HG03520 (cell line): Measurements from ENCODE around the gene NSD2.
"Not testable (repeated sequence)": the region's sequence is repeated elsewhere in the genome, so short reads cannot be mapped to it uniquely, and the experiment has no call there.

Experiments
- ATAC-seq: cut with Tn5 transposase; IDR thresholded peaks from one replicate; pipeline ENCODE4 v1.9.1; 2021; ENCODE audit warnings: mild to moderate bottlenecking, moderate library complexity; ENCODE audit not compliant: unreplicated experiment

Gene NSD2

DNA sequence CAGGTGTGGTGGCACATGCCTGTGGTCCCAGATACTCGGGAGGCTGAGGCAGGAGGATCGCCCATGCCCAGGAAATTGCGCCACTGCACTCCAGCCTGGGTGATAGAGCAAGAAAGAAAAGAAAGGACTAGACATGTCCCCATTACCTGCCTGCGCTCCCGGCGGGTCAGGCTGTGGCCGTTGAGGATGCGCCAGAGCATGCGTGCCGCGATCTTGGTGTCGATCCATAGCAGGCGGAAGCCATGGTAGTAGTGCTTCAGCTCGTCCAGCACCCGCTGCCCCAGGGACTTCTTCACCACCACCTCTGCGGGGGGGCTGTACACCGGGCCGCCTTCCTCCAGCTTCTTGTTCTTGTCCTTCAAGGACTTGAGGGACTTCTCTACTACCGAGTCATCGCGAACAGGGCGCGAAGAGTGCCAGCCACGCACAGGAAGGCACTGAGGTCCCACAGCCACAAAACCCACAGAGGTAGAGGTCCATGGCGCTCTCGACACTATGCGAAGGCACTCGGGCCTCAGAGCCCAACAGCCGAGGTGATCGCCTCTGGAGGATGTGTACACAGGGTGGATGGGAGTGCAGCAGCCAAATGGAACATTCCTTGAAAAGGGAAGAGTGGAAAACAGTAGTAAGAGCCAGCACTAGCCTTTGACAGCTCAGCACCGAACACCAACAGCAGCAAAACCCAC lies 29.8 kb upstream of the NSD2 start:
- no peak for ATAC-seq

DNA sequence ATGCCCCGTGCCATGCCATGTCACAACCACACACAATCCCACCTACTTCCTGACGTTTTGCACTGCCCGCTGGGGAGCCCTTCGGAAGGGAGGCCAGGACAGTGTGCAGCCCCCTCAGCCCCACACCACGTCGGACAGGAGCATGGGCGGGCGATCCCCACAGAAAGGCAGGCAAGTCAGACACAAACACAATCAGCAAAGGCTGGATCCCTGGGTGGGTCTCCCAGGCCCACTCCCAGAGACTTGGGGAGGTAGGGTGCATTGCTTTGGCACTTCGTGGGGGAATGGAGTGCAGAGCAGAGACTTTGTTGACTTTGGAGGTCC lies 29.3 kb upstream of the NSD2 start:
- ATAC-seq: no peak

DNA sequence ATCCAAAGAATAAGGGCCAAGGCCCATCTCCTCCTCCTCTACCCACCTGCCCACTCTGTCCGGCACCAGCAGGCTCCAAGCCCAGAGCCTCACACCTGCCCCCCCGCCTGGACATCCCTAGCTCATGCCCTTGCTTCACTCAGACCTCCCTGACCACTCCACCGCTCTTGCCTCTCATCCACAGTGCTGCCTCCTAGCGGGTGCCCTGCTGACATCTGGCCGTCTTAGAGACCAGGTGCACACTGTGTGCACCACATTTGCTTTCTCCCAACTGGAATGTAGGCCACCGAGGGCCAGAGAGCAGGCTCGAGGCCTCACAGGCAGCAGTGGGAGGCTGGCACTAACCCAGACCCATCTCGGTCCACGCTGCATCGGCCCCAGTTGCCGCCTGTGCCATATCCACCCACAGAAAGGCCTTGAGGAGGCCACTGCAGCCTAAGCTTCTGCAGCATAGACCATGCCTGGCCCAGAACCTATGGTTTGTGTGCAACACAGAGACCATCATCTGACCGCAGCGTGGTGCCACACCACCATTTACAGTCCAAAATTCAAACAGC lies 28.8 kb upstream of the NSD2 start:
- no peak for ATAC-seq

DNA sequence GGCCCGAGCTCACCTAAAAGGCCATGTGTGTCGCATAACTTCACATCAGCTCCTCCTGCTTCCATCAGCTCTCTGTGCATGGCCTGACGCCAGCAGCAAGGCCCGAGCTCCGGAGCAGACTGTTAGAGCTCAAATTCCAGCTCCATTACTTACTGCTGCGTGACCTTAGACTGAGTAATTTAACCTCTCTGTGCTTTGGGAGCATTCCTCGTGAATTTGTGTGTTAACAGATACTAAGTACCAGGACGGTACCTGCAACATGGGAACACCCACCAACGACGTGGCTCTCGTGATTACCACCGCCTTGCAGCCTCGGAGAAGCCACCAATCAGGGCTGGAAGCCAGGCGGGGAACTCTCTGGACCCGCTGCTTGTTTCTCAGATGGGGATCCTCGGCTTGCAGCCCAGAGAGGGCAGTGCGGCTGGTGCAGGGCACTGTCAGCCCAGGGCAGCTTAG lies 28.2 kb upstream of the NSD2 start:
- no peak for ATAC-seq

DNA sequence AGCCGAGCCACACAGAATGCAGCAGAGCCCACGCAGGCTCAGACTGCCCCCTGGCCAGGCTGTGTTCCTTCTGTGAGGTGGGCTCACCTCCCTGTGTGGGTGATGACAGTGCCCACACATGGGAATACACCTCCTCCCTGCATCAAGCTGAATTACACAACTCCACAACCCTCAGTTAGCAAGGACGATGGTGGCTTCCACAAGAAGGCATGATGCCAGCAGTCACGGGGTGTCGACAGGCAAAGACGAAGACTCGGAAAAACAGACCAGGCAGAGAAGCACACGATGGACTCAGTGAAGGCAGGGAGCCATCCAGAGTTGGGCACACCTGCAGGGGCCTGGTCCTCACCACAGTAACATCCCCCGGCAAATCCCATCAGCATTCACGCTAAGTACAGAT lies 27.3 kb upstream of the NSD2 start:
- no peak for ATAC-seq

DNA sequence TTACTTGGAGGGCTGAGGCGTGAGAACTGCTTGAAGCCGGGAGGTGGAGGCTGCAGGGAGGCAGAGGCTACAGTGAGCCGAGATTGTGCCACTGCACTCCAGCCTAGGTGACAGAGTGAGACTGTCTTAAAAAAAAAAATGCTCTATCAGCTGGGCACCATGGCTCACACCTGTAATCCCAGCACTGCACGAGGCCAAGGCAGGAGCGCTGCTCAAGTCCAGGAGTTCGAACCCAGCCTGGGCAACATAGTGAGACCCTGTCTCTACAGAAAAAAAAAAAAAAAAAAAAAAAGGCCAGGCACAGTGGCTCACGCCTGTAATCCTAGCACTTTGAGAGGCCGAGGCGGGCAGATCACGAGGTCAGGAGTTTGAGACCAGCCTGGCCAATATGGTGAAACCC lies 26.6 kb upstream of the NSD2 start:
- not testable (repeated sequence) for ATAC-seq

DNA sequence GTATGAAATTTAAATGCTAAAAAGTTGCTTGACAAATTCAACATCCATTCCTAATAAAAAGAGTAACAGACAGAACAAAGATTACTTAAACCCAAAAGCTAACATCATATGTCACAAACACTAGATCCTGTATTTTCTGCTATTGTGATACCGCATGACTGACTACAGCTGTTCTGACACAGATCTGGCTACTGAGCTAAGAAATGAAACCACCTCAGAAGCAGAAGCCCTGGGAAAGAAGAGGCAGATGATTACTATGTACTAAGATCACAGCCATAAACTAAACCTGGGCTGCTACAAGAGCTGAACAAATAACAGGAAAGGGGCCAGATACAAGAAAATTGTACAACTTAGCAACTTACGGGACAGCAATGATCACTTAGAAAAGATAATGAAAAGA lies 24.6 kb upstream of the NSD2 start:
- ATAC-seq: no peak

DNA sequence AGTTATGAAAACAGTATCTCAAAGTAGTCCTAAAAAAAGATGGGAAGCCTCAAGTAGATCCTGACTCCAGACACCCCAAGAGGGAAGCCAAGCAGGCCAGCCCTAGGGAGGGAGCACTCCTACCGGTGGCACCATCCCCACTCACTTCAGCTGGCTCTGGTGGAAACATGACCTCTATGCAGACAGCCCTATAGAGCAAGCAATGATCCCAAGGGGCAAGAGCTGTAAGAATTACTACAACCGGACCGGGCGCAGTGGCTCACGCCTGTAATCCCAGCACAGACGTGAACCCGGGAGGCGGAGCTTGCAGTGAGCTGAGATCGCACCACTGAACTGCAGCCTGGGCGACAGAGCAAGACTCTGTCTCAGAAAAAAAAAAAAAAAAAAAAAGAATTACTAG lies 20.9 kb upstream of the NSD2 start:
- no peak for ATAC-seq

DNA sequence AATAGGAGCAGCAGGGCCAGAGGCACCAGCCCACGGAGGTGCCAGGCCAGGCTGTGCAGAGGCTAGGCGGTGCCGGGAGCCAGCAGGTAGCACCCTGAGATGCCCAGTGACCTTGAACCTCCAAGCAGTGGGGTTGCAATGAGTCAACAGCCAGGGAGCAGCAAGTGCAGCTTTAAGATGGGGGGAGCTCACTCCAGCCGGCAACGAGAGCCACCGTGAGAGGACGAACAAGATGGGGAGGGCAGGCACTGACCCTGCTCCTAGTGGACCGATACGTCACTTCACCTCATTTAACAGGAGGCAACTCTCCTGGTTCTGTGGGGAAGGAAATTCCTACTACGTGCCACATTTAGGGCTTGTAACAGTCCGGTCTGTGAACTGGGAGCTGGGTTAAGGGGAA lies 20.0 kb upstream of the NSD2 start:
- ATAC-seq: no peak

DNA sequence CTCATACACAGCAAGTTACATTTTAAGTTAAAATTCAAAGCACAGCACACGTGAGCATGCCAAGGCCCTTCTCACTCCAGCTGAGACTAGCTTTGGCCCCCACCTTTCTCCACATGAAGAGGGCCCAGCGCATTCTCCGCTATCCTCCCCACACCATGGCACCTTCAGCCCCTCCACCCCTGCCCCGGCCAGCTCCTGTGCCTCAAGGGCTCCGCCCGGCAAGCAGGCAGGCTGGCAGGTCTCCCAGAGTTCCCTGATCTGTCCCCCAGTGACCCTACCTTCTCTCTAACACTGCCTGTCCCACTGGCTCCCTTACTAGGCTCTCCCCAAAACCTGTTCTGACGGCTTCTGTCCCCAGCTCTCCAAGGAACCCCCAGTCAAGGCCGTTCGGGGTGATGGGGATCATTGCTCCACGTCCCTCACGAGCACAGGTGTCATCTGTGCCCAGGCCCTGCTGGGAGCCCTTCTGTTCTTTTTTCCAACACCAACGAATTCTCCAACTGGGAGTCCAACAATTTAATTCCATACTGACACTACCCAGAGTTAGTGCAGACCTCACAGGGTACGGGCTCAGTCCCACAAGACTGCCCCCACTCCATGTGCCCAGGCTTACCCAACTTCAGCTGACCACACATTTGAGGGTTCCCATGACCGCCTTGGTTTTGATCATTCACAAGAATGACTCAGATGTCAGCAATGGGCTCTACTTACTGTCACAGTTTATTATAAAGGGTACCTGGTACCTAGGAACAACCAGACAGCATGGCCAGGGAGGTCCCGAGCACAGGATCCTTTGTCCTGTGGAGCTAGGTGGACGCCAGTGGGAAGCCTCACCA lies 19.4 kb upstream of the NSD2 start:
- ATAC-seq: no peak

DNA sequence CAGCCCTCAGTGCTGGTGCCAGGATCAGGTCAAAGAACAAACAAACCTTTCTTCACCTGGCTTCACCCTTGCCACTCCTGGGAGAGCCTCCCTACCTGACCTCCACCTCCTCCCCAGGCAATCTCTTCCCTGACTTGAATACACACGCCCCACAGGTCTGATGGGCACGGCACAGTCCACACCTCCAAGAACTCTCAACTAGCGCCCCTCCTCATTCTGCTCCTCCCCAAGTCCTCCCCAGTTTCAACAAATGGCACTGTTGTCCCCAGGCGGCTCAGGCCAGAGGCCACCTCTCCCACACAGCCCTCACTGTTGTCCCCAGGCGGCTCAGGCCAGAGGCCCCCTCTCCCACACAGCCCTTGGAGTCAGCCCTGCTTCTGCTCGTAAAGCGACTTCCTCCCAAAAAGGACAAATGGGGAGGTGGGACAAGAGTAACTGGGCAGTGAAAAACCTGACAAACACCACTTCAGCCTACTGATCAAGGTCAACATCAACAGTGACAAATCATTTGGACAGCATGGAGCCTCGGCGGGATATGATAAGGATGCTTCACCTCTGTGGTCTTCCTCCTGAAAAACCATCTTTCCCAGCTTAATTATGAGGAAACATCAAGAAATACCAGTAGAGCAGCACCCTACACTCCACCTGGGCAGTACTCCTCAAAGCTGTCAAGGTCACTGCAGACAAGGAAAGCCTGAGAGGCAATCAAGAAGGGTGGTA lies 18.1 kb upstream of the NSD2 start:
- ATAC-seq: no peak

DNA sequence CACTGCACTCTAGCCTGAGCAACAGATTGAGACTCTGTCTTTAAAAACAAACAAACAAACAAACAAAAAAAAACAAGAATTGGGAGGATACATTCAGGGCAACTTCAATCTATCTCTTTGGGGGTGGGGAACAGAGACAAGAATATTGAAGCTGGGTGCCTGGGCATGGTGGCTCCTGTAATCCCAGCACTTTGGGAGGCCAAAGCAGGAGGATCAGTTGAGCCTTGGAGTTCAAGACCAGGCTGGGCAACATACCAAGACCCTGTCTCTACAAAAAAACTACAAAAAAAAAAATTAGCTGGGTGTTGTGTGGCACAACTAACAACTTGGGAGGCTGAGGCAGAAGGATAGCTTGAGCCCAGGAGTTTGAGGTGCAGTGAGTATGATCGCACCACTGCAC lies 16.4 kb upstream of the NSD2 start:
- ATAC-seq: no peak

DNA sequence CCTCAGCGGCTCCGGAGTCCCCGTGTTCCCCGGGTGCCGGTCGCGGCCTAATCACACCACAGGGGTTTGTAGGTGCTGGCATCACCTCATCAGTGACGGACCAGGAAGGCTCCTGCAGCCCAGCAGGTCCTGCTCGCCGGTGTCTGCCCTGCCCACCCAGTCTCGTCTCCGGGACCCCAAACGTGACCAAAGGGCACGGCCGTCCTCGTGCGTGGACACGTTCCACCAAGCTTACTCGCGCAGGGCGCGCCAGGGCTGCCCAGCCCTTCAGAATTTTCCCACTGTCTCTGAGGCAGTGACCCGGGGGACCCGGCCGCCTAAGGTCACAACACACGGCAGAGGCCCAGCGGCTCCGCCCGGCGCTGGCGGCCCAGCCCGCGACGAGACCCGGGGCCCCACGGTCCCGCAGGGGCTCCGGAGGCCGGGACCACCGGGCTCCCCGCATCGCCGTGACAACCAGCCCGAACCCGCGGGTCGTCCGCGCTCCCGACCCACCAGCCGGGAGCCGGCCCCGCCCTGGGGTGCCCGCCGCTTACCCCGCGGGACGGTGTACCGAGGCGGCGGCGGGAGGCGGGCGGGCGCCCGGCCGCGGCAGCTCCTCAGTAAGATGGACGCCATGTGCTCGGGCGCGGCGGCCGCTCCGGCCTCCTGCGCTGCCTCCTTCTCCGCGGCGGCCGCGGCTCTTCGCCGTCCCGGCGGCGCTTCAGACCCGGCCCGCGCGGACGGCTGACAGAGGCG lies 15.7 kb upstream of the NSD2 start:
- ATAC-seq: peak; percentile 28

DNA sequence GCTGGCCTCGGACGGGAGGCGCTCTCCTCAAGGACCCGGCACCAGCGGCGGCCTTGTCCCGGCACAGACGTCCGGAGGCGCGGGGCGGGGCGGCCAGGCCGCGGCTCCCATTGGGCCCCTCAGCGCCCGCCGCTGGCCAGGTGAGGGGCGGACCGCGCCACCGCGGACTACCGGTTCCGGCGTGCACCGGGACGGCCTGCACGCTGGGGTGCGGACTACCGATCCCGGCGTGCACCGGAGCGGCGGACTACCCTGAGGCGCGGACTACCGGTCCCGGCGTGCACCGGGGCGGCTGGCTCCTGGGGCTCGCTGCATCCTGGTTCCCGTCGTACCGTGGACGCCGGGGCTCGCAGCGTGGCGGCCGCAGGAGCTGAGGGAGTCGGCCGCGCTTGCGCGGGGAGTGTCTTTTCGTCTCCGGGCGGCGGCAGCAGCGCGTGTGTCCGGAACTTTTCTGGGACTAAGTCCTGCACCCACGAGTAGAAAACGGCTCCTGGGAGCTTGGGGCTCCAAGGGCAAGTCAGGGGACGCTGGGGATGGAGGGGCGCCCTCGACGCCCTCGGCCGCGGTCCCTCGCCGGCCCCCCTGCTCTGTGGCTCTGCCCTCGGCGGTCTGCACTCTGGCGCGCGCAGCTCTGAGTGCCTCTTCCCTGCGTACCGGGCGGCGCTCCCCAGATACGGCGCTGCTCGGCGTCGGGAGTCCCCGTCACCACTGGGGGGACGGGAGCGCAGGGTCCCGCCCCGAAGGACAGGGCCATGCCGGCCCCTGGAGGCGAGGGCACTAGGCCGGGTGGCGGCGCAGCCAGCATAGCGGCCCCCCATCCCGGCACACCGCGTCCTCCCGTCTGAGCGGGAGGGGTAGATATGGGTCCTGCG lies 14.9 kb upstream of the NSD2 start, which contains the start of gene LETM1:
Gene LETM1 (minus strand): TSS at position 86 of the 872 bp plus-strand sequence. CDS start 206 bp downstream, outside the sequence.
- ATAC-seq: peak; percentile 88

DNA sequence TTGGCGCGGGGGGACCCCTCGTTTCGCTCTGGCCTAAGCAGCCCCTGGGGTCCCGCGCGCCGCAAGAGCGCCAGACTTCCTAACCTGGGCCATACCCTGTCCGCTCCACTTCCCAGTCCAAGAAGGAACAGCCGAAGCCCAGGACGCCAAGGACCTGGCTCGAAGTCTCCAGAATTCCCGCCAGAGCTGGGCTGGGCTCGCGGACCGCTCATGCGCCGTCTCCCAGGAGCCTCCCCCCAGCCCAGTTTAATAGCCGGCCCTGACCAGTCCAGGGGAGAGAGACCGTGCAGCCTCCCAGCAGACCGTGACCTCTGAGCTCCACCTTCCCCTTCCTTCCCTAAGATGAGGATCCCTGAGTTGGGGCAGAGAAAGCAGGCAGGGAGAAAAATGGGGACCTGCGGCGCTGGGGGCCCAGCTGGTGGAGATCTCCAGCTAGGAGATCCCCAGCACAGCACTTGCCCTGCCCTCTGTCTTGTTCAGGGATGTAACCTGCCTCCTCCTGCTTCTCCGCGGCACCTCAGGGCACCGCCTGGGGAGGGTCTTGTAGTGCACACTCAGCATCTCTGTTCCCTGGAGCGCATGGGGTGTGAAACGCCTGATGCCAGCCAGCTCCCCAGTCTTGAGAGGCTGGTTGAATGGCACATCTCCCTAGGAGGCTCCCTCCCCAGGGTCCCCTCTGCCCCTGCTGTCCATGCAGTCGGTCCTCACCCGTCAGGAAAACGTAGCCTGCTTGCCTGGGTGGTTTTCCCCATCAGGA lies 14.1 kb upstream of the NSD2 start:
- no peak for ATAC-seq

DNA sequence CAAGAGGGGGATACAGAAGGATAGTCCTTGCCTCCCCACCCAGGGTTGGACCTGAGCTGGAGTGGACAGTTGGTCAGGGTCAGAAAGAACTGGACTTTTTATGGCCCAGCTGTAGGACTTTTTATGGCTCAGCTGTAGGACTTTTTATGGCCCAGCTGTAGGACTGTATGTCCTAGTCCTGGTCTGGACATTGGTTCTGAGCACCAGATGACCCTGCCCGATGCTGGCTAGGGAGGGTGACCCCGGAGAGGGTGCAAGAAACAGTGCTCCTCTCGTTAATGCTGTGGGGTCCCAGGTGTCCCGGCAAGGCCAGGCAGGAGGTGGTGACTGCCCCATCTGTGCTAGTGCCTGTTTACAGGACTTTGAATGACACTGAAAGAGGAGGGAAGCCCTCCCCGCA lies 13.3 kb upstream of the NSD2 start:
- no peak for ATAC-seq

DNA sequence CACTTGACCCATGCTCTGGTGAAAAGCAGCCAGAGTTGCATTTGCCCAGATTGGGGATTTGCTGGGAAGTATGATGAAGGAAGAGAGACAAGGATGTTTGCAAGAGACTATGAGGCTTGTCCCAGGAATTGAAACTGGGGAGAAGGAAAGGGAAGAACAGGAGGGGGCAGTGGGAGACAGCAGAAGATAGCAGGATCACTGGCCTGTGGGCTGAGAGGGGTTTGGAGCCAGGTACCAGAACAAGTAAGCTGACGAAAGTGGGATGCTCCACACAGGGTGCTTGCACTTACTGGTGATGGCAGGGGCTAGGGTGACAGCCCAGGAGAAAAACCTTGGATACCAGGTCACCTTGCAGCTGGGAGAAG lies 11.8 kb upstream of the NSD2 start:
- ATAC-seq: no peak

DNA sequence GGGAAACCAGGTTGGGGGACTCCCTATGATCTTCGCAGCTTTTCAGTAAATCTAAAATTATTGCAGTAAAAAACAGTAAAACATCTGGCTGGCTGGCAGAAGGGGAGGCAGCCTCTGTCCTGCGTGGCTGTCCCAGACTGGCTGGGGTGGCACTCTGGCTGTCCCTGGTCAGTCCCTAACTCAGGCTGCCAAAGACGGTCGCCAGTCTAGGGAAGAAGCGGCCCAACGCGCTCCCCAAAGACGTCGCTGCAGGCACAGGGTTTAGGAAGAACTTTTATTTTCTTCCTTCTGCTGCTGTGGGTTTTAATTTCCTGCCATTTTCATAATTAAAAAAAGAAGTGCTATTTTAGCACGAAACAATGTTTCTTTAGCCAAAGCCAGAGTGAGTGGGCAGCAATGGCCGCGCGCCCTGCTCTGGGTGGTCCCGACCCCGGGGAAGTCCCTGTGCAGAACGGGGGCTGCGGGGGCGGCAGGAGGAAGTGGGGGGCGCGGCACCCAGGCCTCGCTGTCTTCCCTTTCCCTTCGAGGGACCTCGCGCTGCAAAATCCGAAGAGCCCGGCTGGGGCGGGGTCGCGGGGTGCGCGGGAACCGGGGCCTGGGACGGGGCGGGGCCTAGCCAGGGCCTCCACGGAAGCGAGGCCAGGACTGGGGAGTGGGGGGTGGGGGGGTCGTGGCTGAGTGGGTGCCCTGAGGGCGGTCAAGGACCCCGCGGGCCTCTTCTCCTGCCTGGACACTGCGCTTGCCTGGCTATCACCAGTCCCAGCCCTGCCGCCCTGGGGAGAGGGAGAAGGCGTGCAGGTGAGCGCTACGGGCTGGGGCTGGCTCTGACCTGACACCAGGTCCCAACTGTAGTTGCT lies 8.9 kb upstream of the NSD2 start:
- ATAC-seq: no peak
